HCT116 (cell line): Measurements from ENCODE around the gene PNPLA5. TPM values are rescaled to one million over a fixed set of nuclear protein-coding genes. Genes with fewer than 3 reads are reported as not detected.

Source experiments
- ATAC-seq: fragments of 200-7000 bp; cut with Tn5 transposase; 2 replicates; pipeline ENCODE4 v1.9.1; 2020; ENCODE audit warnings: mild to moderate bottlenecking, moderate library complexity
- BruUV-seq: library from RNA; stranded (reverse); fragments of 400-500 nt; replicated peaks from 2 replicates; lab custom pipeline; 2021; lab: Mats Ljungman, UMichigan
- CTCF ChIA-PET: fragments of 300-600 bp; sonication (Branson Sonifier 250); formaldehyde crosslinking; loops from one replicate; lab custom pipeline; 2021; ENCODE audit warnings: antibody characterized with exemption; lab: Charles Lee
- POLR2A ChIA-PET: fragments of 300-600, 350-600 bp; sonication (Branson Sonifier 250); formaldehyde crosslinking; loops from one replicate; lab custom pipeline; 2021; ENCODE audit warnings: antibody characterized with exemption; lab: Charles Lee
- RAD21 ChIA-PET, 2 experiments: fragments of 300-600 bp; sonication (Branson Sonifier 250); formaldehyde crosslinking; loops; one replicate each; lab custom pipeline; 2023; ENCODE audit warnings: low total read pairs in 2 of 2; ENCODE audit not compliant: uncharacterized antibody in 2 of 2, unreplicated experiment in 2 of 2, low non-redundant PET in 1 of 2; lab: Charles Lee
- DNase-seq: peaks from one replicate; pipeline ENCODE4 v3.0.0-alpha.2; 2010; ENCODE audit warnings: low read depth, low spot score
- H2AFZ ChIP-seq: fragments of 200-600 bp; shearing (Covaris generic), sonication (generic); 2 replicates; pipeline ENCODE4 v1.6.1; 2017; ENCODE audit warnings: low read depth, mixed run types, mixed read lengths, antibody characterized with exemption, low read length; ENCODE audit not compliant: poor library complexity, severe bottlenecking
- H3K27ac ChIP-seq: 2 replicates; pipeline ENCODE4 v1.5.1; 2012; ENCODE audit warnings: low read depth, low read length
- H3K27me3 ChIP-seq: fragments of 200-600 bp; sonication (generic); 2 replicates; pipeline ENCODE4 v1.6.1; 2016; ENCODE audit warnings: mixed run types, low read length, mixed read lengths; ENCODE audit not compliant: insufficient read depth
- H3K36me3 ChIP-seq, 2 experiments: fragments of 200-500 bp in 1 of 2; fragments of 200-600 bp in 1 of 2; sonication (Bioruptor generic) in 1 of 2; sonication (generic) in 1 of 2; 2 replicates each; pipeline versions ENCODE4 v1.5.1 to v1.6.1; 2014 to 2016; ENCODE audit warnings: low read length in 2 of 2, inconsistent platforms in 1 of 2, mixed read lengths in 1 of 2, mixed run types in 1 of 2; ENCODE audit not compliant: insufficient read depth in 2 of 2, control insufficient read depth in 1 of 2
- H3K4me1 ChIP-seq, 2 experiments: fragments of 200-600 bp in 1 of 2; sonication (generic) in 1 of 2; 2 replicates each; pipeline versions ENCODE4 v1.5.1 to v1.6.1; 2012 to 2017; ENCODE audit warnings: low read length in 2 of 2, inconsistent platforms in 1 of 2, mild to moderate bottlenecking in 1 of 2, mixed read lengths in 1 of 2, mixed run types in 1 of 2, moderate library complexity in 1 of 2; ENCODE audit not compliant: insufficient read depth in 2 of 2, control insufficient read depth in 1 of 2
- H3K4me2 ChIP-seq: fragments of 200-600 bp; sonication (generic); 2 replicates; pipeline ENCODE4 v1.6.1; 2017; ENCODE audit warnings: mixed run types, low read length, mixed read lengths
- H3K4me3 ChIP-seq, 2 experiments: fragments of 200-600 bp in 1 of 2; sonication (generic) in 1 of 2; replicated peaks in 1 of 2; 2 replicates each; pipeline ENCODE4 v1.5.1; 2011 to 2016; ENCODE audit warnings: low read length in 2 of 2, control low read depth in 1 of 2, low read depth in 1 of 2, mild to moderate bottlenecking in 1 of 2, mixed read lengths in 1 of 2, mixed run types in 1 of 2
- H3K79me2 ChIP-seq: fragments of 200-600 bp; sonication (generic); 2 replicates; pipeline ENCODE4 v1.6.1; 2017; ENCODE audit warnings: mild to moderate bottlenecking, mixed run types, low read length, moderate library complexity, mixed read lengths; ENCODE audit not compliant: insufficient read depth
- H3K9ac ChIP-seq: fragments of 200-600 bp; sonication (generic); 2 replicates; pipeline ENCODE4 v1.6.1; 2016; ENCODE audit warnings: low read length, mixed read lengths
- H3K9me2 ChIP-seq: fragments of 200-600 bp; sonication (generic), shearing (Covaris generic); 2 replicates; pipeline ENCODE4 v1.6.1; 2017; ENCODE audit warnings: mixed run types, mild to moderate bottlenecking, moderate library complexity; ENCODE audit not compliant: insufficient read depth
- H3K9me3 ChIP-seq, 2 experiments: fragments of 200-500 bp in 1 of 2; fragments of 200-600 bp in 1 of 2; sonication (Bioruptor generic) in 1 of 2; sonication (generic) in 1 of 2; 2 replicates each; pipeline ENCODE4 v1.6.1; 2014 to 2017; ENCODE audit warnings: low read length in 2 of 2, mixed read lengths in 2 of 2, inconsistent platforms in 1 of 2, low read depth in 1 of 2, mild to moderate bottlenecking in 1 of 2, mixed run types in 1 of 2, moderate library complexity in 1 of 2; ENCODE audit not compliant: control insufficient read depth in 1 of 2, insufficient read depth in 1 of 2
- H4K20me1 ChIP-seq: fragments of 200-600 bp; sonication (generic), shearing (Covaris generic); 2 replicates; pipeline ENCODE4 v1.6.1; 2017; ENCODE audit warnings: mixed run types, mild to moderate bottlenecking, moderate library complexity; ENCODE audit not compliant: insufficient read depth
- ATF3 ChIP-seq: IDR thresholded peaks from 2 replicates; pipeline ENCODE4 v1.6.1; 2012
- CEBPB ChIP-seq: IDR thresholded peaks from 2 replicates; pipeline ENCODE4 v1.6.1; 2012; ENCODE audit warnings: low read depth
- EZH2phosphoT487 ChIP-seq: fragments of 200-600 bp; IDR thresholded peaks from 2 replicates; pipeline ENCODE4 v1.6.1; 2018; ENCODE audit warnings: antibody characterized with exemption, borderline replicate concordance
- FOSL1 ChIP-seq: IDR thresholded peaks from 2 replicates; pipeline ENCODE4 v1.6.1; 2012; ENCODE audit warnings: low read depth
- POLR2A ChIP-seq: IDR thresholded peaks from 2 replicates; pipeline ENCODE4 v1.7.0; 2011; ENCODE audit warnings: borderline replicate concordance; ENCODE audit not compliant: insufficient read depth, insufficient read length; ENCODE audit errors: extremely low read depth
- POLR2AphosphoS5 ChIP-seq: IDR thresholded peaks from 2 replicates; pipeline ENCODE4 v1.6.1; 2011; ENCODE audit warnings: mild to moderate bottlenecking, low read depth, low read length, moderate library complexity
- RAD21 ChIP-seq: IDR thresholded peaks from 2 replicates; pipeline ENCODE4 v1.6.1; 2012; ENCODE audit warnings: low read depth, mild to moderate bottlenecking
- REST ChIP-seq: IDR thresholded peaks from 2 replicates; pipeline ENCODE4 v1.6.1; 2012; ENCODE audit warnings: low read depth
- SIN3A ChIP-seq: IDR thresholded peaks from 2 replicates; pipeline ENCODE4 v1.6.1; 2012; ENCODE audit warnings: low read depth
- TCF7L2 ChIP-seq: IDR thresholded peaks from 2 replicates; pipeline ENCODE4 v1.7.0; 2011; ENCODE audit warnings: borderline replicate concordance, inconsistent platforms; ENCODE audit not compliant: insufficient read depth, insufficient read length; ENCODE audit errors: extremely low read depth
- YY1 ChIP-seq: IDR thresholded peaks from 2 replicates; pipeline ENCODE4 v1.6.1; 2011; ENCODE audit warnings: low read length, low read depth, moderate library complexity, mild to moderate bottlenecking; ENCODE audit not compliant: insufficient replicate concordance; ENCODE audit errors: extremely low read depth
- ZBTB33 ChIP-seq: IDR thresholded peaks from 2 replicates; pipeline ENCODE4 v1.6.1; 2011; ENCODE audit warnings: mild to moderate bottlenecking, low read length, moderate library complexity; ENCODE audit not compliant: insufficient replicate concordance; ENCODE audit errors: extremely low read depth
- ZFX ChIP-seq: fragments of 450-650 bp; IDR thresholded peaks from 2 replicates; pipeline ENCODE4 v1.6.1; 2017
- intact Hi-C: fragments of 100-400 bp; cut with micrococcal nuclease; formaldehyde crosslinking; loops from 2 replicates; pipeline ENCODE4 v1.10.0; 2022
- total RNA-seq: library from RNA; stranded (reverse); gene quantifications from one replicate; pipeline ENCODE4 v1.2.1, GENCODE V29; 2021; ENCODE audit not compliant: unreplicated experiment

Gene PNPLA5
- total RNA-seq, 1 experiment from 2014 or later: 2.9 TPM

- DNase-seq (no peak), ATAC-seq (no peak)
- H3K27me3 ChIP-seq: no peaks in the 10 kb centered on the region
- intact Hi-C loops: no loop called here
- no peaks in the 10 kb centered on the region for H3K9me3 ChIP-seq
- no peak overlapping the region for H3K9ac ChIP-seq
- RAD21 ChIA-PET: no interaction called here
- no peaks in the 10 kb centered on the region for H3K79me2 ChIP-seq
- H3K4me2 ChIP-seq: no peak overlapping the region
- no peaks in the 10 kb centered on the region for H3K9me2 ChIP-seq
- POLR2A ChIA-PET: no interaction called here
- no peaks in the 10 kb centered on the region for H4K20me1 ChIP-seq
- H3K27ac ChIP-seq: no peak overlapping the region
- no peak overlapping the region for H2AFZ ChIP-seq
- TF ChIP-seq REST (no peak), RAD21 (no peak), POLR2A (no peak), CEBPB (no peak), YY1 (no peak), SIN3A (no peak), ZFX (no peak), FOSL1 (no peak), ATF3 (no peak), POLR2AphosphoS5 (no peak), ZBTB33 (no peak), EZH2phosphoT487 (no peak), TCF7L2 (no peak)
- H3K4me3 ChIP-seq: no peak overlapping the region
- H3K36me3 ChIP-seq: no peaks in the 10 kb centered on the region
- CTCF ChIA-PET: interaction anchor here (0.9 to 1.8 kb wide), 2 partner anchors 17 to 19 kb away, joined by 7 to 9 read pairs; no protein-coding TSS in a partner anchor
- peaks cover 2 to 15% of the 10 kb centered on the region in 2 experiments; a peak in 3 of 4 replicates for H3K4me1 ChIP-seq
- no TSS peak for BruUV-seq
Measured at GRCh38 chr22:43901976-43902643, 10.3 kb upstream of the PNPLA5 start.
